ENCODE results near the gene DBN1.

GRCh38 chr5:177442066-177442826 is 31.2 kb downstream of the DBN1 start:
- TF ChIP-seq, protein P1, sequence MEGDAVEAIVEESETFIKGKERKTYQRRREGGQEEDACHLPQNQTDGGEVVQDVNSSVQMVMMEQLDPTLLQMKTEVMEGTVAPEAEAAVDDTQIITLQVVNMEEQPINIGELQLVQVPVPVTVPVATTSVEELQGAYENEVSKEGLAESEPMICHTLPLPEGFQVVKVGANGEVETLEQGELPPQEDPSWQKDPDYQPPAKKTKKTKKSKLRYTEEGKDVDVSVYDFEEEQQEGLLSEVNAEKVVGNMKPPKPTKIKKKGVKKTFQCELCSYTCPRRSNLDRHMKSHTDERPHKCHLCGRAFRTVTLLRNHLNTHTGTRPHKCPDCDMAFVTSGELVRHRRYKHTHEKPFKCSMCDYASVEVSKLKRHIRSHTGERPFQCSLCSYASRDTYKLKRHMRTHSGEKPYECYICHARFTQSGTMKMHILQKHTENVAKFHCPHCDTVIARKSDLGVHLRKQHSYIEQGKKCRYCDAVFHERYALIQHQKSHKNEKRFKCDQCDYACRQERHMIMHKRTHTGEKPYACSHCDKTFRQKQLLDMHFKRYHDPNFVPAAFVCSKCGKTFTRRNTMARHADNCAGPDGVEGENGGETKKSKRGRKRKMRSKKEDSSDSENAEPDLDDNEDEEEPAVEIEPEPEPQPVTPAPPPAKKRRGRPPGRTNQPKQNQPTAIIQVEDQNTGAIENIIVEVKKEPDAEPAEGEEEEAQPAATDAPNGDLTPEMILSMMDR (IDR thresholded peaks at IDR 0.05) = no peak
- no peak for TF ChIP-seq POLR2A (IDR thresholded peaks at IDR 0.05)
- no peak for TF ChIP-seq EP300 (IDR thresholded peaks at IDR 0.05)

All from ovary (tissue), 3 donors.